Cardiac septum (tissue), 1 donor: Measurements from ENCODE around the gene EPAS1. TPM values are rescaled to one million over a fixed set of nuclear protein-coding genes. Genes with fewer than 3 reads are reported as not detected.

Source experiments
- DNase-seq: peaks from one replicate; pipeline ENCODE4 v3.0.0-alpha.2; 2020; ENCODE audit warnings: low spot score
- intact Hi-C: fragments of 100-400 bp; cut with DNase I; formaldehyde crosslinking; loops from one replicate; pipeline ENCODE4 v1.14.0; 2022
- long read RNA-seq: library from polyadenylated mRNA; unstranded; transcript quantifications from one replicate; pipeline ENCODE4 v2.0.0, GENCODE V29; 2021
- total RNA-seq: library from RNA; stranded (reverse); fragmentation: NEBNext Ultra II Directional; extraction: Animal tissue kit (Norgen Biotek cat#: 25700); gene quantifications from one replicate; pipeline ENCODE4 v1.2.1, GENCODE V29; 2021
- donor health status: DM: no; HTN: no; CAD: no.

Gene EPAS1
- 139 TPM for total RNA-seq
- long read RNA-seq, full-length matches to known transcripts, result 5 of 43 reads
- long read RNA-seq, partial matches to known transcripts, result 30 of 43 reads
- long read RNA-seq, other reads (novel, unspliced or antisense), result 8 of 43 reads

- peak; percentile 98 for DNase-seq
- intact Hi-C loops, result loop anchor here (1.0 to 10.0 kb wide), 7 partner anchors 20 to 285 kb away; no protein-coding TSS in a partner anchor
Observed at GRCh38 chr2:46296840-46297545, at the start of gene EPAS1. Gene EPAS1 (plus strand): TSS chr2:46297407. CDS start chr2:46297912, 505 bp downstream.

GRCh38 chr2:46248171-46248570, 49.0 kb upstream of the EPAS1 start:
- DNase-seq, result no peak
- intact Hi-C loops, result no loop called here

- no peak for DNase-seq
- intact Hi-C loops, result no loop called here
Observed at GRCh38 chr2:46249654-46250053, 47.6 kb upstream of the EPAS1 start.

- intact Hi-C loops, result no loop called here
Observed at GRCh38 chr2:46252891-46253659, 44.1 kb upstream of the EPAS1 start.

GRCh38 chr2:46254474-46254873, 42.7 kb upstream of the EPAS1 start:
- intact Hi-C loops, result no loop called here
- no peak for DNase-seq

More at GRCh38 chr2:46252891-46253659, 44.1 kb upstream of the EPAS1 start:
- no peak for DNase-seq

- intact Hi-C loops, result no loop called here
- DNase-seq, result no peak
Observed at GRCh38 chr2:46256563-46257142, 40.6 kb upstream of the EPAS1 start.

- intact Hi-C loops, result no loop called here
- DNase-seq, result no peak
Observed at GRCh38 chr2:46257476-46257875, 39.7 kb upstream of the EPAS1 start.

- intact Hi-C loops, result no loop called here
Observed at GRCh38 chr2:46257980-46258379, 39.2 kb upstream of the EPAS1 start.

GRCh38 chr2:46258937-46259776, 38.0 kb upstream of the EPAS1 start:
- no peak for DNase-seq
- intact Hi-C loops, result no loop called here

More at GRCh38 chr2:46257980-46258379, 39.2 kb upstream of the EPAS1 start:
- no peak for DNase-seq

- no peak for DNase-seq
- intact Hi-C loops, result no loop called here
Observed at GRCh38 chr2:46259777-46260168, 37.4 kb upstream of the EPAS1 start.

- intact Hi-C loops, result no loop called here
Observed at GRCh38 chr2:46260305-46260704, 36.9 kb upstream of the EPAS1 start.

GRCh38 chr2:46262248-46262938, 34.8 kb upstream of the EPAS1 start:
- DNase-seq, result no peak
- intact Hi-C loops, result no loop called here

More at GRCh38 chr2:46260305-46260704, 36.9 kb upstream of the EPAS1 start:
- DNase-seq, result no peak

GRCh38 chr2:46263347-46263746, 33.9 kb upstream of the EPAS1 start:
- DNase-seq, result no peak
- intact Hi-C loops, result no loop called here

- no peak for DNase-seq
- intact Hi-C loops, result no loop called here
Observed at GRCh38 chr2:46264447-46264846, 32.8 kb upstream of the EPAS1 start.

GRCh38 chr2:46266134-46266533, 31.1 kb upstream of the EPAS1 start:
- intact Hi-C loops, result no loop called here
- DNase-seq, result no peak

GRCh38 chr2:46267616-46268015, 29.6 kb upstream of the EPAS1 start:
- DNase-seq, result no peak
- intact Hi-C loops, result no loop called here

GRCh38 chr2:46268196-46268595, 29.0 kb upstream of the EPAS1 start:
- intact Hi-C loops, result no loop called here
- no peak for DNase-seq

- intact Hi-C loops, result no loop called here
- DNase-seq, result no peak
Observed at GRCh38 chr2:46269001-46269400, 28.2 kb upstream of the EPAS1 start.
